Ovary (tissue), 3 donors: ENCODE measurements around the gene ABCC1.

ENCODE experiments used
- POLR2A ChIP-seq: fragments of 450-650 bp; IDR thresholded peaks from one replicate; pipeline ENCODE4 v1.6.1; 2017; ENCODE audit warnings: antibody characterized with exemption, mild to moderate bottlenecking, moderate library complexity
- TF ChIP-seq, protein P1 (sequence below), 3 donors: fragments of 450-650 bp in 2 of 3; fragments of 200-600 bp in 1 of 3; IDR thresholded peaks; one replicate each; pipeline versions ENCODE4 v1.5.1 to v1.8.0; 2016 to 2022; ENCODE audit warnings: antibody characterized with exemption in 3 of 3, mild to moderate bottlenecking in 1 of 3
- donor health status: DM: no; HTN: no; CAD: no.

DNA sequence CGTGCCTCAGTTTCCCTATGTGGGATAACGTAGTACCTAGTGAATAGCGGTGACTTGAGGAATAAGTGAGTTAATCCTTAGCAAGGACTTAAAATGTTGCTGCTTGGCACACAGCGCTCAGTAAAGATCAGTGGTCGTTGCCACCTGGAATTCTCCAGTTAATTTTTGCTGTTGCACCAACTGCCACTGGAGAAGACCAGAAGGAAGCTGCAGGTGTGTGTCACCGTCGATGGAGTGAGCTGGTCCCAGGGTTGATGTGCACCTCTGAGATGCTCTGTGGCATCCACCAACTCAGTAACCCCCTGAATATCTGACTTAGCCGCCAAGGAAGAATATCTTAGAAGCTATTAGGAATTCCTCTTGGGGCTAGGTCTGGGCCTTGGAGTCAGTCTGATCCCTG, 4.1 kb downstream of the ABCC1 start:
- TF ChIP-seq, protein P1, sequence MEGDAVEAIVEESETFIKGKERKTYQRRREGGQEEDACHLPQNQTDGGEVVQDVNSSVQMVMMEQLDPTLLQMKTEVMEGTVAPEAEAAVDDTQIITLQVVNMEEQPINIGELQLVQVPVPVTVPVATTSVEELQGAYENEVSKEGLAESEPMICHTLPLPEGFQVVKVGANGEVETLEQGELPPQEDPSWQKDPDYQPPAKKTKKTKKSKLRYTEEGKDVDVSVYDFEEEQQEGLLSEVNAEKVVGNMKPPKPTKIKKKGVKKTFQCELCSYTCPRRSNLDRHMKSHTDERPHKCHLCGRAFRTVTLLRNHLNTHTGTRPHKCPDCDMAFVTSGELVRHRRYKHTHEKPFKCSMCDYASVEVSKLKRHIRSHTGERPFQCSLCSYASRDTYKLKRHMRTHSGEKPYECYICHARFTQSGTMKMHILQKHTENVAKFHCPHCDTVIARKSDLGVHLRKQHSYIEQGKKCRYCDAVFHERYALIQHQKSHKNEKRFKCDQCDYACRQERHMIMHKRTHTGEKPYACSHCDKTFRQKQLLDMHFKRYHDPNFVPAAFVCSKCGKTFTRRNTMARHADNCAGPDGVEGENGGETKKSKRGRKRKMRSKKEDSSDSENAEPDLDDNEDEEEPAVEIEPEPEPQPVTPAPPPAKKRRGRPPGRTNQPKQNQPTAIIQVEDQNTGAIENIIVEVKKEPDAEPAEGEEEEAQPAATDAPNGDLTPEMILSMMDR (IDR thresholded peaks at IDR 0.05) = no peak
- no peak for TF ChIP-seq POLR2A
